ENCODE results near the gene RAD51AP2. TPM values are rescaled to one million over a fixed set of nuclear protein-coding genes. Genes with fewer than 3 reads are reported as not detected.

The RAD51AP2 gene
- total and polyA plus RNA-seq, 10 of the 15 experiments (the other 5 are each of a cell fraction or from before 2014, with no cell fraction given) = under 0.01 to 0.02 TPM; not detected in 8

DNA sequence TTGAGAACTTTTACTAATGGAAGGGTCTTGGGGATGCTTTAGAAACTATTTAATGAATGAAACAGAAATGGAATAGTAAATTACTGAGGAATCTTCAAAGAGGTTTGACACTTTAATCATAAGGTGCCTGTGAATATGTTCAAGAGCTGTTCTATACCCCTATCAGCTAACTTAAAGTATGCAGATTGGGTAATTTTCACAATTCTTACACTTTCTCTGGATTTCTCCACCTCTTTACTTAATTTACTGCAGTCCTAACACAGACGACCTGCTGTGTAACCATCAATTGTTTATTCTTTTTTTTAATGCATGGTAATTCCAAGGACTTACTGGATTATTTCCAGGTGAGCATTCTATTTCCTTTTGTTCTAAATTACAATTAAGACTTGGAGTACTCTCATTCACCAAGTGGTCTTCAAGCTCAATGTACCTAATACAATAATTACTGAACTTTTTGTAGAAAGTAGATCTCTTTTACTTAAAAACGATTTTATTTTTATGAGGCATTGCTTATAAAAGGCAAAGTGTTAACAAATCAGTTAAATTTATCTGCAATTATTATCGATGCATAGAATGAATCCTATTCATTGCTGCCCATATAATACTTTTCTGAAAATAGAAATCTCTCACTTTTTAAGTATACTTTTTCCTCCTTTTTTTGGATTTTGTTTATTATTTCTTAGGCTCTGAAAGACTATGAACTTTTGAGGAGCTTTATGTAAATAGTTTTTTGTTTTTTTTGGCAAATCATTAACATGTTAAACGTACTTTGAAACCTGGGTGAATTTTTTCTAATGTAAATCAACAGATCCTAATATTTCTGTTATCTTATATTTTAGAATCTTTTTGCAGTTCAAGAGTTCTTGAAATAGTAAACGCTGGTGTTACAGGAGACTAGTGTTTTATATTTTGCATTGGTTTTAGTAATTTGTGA, 27.7 kb upstream of the RAD51AP2 start (continued):
- TF ChIP-seq, protein P1, sequence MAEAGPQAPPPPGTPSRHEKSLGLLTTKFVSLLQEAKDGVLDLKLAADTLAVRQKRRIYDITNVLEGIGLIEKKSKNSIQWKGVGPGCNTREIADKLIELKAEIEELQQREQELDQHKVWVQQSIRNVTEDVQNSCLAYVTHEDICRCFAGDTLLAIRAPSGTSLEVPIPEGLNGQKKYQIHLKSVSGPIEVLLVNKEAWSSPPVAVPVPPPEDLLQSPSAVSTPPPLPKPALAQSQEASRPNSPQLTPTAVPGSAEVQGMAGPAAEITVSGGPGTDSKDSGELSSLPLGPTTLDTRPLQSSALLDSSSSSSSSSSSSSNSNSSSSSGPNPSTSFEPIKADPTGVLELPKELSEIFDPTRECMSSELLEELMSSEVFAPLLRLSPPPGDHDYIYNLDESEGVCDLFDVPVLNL (IDR thresholded peaks at IDR 0.05; ENCODE audit: low read depth, low read length) = no peak
- TF ChIP-seq MYB (IDR thresholded peaks at IDR 0.05; ENCODE audit: borderline replicate concordance, low read depth, low read length) (no peak), POLR2AphosphoS5 (IDR thresholded peaks at IDR 0.05; ENCODE audit: low read length) (no peak)

DNA sequence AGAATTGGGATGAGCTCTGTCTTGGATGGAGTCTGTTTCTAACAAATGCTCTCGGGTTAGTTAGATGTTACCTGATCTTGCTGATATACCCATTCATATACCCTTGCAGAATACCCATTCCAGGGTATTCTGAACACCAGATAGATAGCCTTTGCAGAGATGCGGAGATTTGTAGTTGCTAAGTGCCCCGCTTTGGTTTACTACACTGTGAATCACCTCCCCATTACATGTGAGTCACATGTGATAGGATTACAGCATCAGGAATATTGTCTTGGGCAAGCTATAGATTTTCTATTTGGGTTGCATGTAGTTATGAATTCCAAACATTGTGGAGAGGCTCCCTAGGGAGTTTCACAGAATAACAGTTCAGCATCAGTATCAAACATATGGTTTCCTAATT, 26.0 kb upstream of the RAD51AP2 start:
- FAIRE-seq = no peak

More for the DNA sequence above, 26.0 kb upstream of the RAD51AP2 start:
- ATAC-seq (no peak), DNase-seq (ENCODE audit: low read depth, low spot score) (no peak)
- Histone ChIP-seq H3K4me2 (ENCODE audit: control insufficient read depth, insufficient read depth) (no peak overlapping the region), H2AFZ (ENCODE audit: control insufficient read depth, low read depth, low read length) (no peak overlapping the region), H3K36me3 (ENCODE audit: control insufficient read depth in 2 of 2, insufficient read depth in 2 of 2, low read length in 1 of 2) (no peaks in the 10 kb centered on the region), H3K27ac (ENCODE audit: control insufficient read depth, insufficient read depth) (no peak overlapping the region), H3K4me3 (no peak overlapping the region), H4K20me1 (ENCODE audit: control insufficient read depth, insufficient read depth) (no peaks in the 10 kb centered on the region), H3K79me2 (ENCODE audit: control insufficient read depth, insufficient read depth, low read length) (no peaks in the 10 kb centered on the region), H3K9me3 (replicated peaks; ENCODE audit: control insufficient read depth, insufficient read depth, low read length) (no peaks in the 10 kb centered on the region), H3K27me3 (replicated peaks in 1 of 2; ENCODE audit: control insufficient read depth in 2 of 2, insufficient read depth in 2 of 2, low read length in 1 of 2) (peaks cover 7 to 9% of the 10 kb centered on the region in 2 experiments), H3K4me1 (ENCODE audit: control insufficient read depth, insufficient read depth, low read length) (no peaks in the 10 kb centered on the region), H3K9ac (ENCODE audit: control insufficient read depth, insufficient read depth, low read length) (no peak overlapping the region)
- SMC1A ChIA-PET (ENCODE audit: uncharacterized antibody, unreplicated experiment) = interaction anchor here (1.0 kb wide), 1 partner anchor 34 kb away, joined by 3 read pairs; no protein-coding TSS in a partner anchor
- 62% methylated on average over 3 of the region's 3 CpGs for WGBS (ENCODE audit: insufficient coverage, insufficient replicate concordance, low lambda C conversion rate, missing lambda C conversion rate)
- RAD21 ChIA-PET (ENCODE audit: unreplicated experiment) = no interaction called here
- no TSS peak for BruUV-seq (replicated peaks)
- CTCF ChIA-PET = no interaction called here
- TF ChIP-seq CBFB (IDR thresholded peaks at IDR 0.05; ENCODE audit: low read depth) (no peak), BACH1 (IDR thresholded peaks at IDR 0.05; ENCODE audit: borderline replicate concordance) (no peak), IKZF1 (conservative IDR thresholded peaks at IDR 0.05) (no peak), CHD1 (IDR thresholded peaks at IDR 0.05; ENCODE audit: low read depth, low read length) (no peak), POU2F2 (IDR thresholded peaks at IDR 0.05; ENCODE audit: borderline replicate concordance, low read depth, low read length) (no peak), MXI1 (IDR thresholded peaks at IDR 0.05; ENCODE audit: low read depth, low read length) (no peak), CHD2 (IDR thresholded peaks at IDR 0.05; ENCODE audit: borderline replicate concordance, low read depth, low read length) (no peak), SIX5 (IDR thresholded peaks at IDR 0.05; ENCODE audit: low read depth, low read length, severe bottlenecking) (no peak), SMAD1 (IDR thresholded peaks at IDR 0.05; ENCODE audit: low read depth, partially characterized antibody) (no peak), RELA (IDR thresholded peaks at IDR 0.05; ENCODE audit: borderline replicate concordance, partially characterized antibody) (no peak), RCOR1 (conservative IDR thresholded peaks at IDR 0.05; ENCODE audit: low read depth, low read length) (no peak), MTA3 (IDR thresholded peaks at IDR 0.05; ENCODE audit: borderline replicate concordance, low read length) (no peak), SPI1 (IDR thresholded peaks at IDR 0.05; ENCODE audit: borderline replicate concordance, insufficient read depth, low read depth, low read length) (no peak)
- intact Hi-C loops (cut with micrococcal nuclease; ENCODE audit: unreplicated experiment) (no loop called here), in situ Hi-C loops (cut with MboI) (no loop called here)
- POLR2A ChIA-PET = no interaction called here
